ENCODE measurements around the gene RASSF1.
A peak's percentile ranks its signal among the peaks of the same experiment; 100 is the strongest.

Gene RASSF1

DNA sequence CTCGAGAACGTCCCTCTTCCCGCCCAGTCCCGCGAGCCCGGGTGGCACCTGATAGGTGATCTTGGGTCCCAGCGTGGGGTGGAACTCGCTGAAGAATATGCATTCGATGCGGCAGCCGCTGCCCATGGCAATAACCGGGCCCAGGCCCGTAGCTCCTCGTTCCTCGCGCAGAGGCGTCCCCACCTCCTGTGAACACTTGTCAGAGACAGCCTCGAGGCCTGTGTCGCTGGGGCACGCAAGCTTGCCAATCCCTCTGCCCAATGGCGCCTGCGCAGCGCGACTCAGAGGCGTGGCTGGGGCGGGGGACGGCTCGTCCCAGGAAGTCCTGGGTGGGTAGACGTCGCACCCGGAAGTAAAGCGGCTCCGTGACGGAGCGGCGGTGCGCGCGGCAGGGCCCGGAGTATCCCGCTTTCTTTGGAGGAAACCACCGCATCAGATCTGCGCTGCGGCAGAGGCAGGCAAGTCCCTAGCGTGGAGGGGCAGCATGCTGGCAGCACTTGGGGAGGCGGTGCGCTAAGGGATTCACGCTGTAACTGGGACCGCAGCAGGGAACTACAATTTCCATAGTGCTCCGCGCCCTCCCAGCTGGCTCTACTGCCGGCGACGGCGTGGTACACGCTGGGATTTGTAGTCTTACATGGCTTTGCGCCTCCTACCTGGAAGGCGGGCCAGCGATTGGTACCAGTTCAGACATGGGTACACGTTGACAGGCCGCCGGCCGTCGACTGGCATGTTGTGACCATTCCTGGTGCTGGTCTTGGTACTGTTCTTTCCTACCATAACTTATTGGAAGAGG is 10.1 kb upstream of the RASSF1 start, which contains the start of the genes CYB561D2 and NPRL2:
TSS of gene CYB561D2 (plus strand) at position 336 of the 796 bp plus-strand sequence. CDS start 572 bp downstream, outside the sequence.
TSS of gene NPRL2 (minus strand) at position 249 of the 796 bp plus-strand sequence. CDS start at position 126, 123 bp downstream.
- Histone ChIP-seq H3K27ac (peak within 1 kb of the TSS; percentile 81 to 93 (median 89)), H3K4me1 (peaks cover 38 to 94% (median 74%) of the 10 kb centered on the region in 10 experiments), H3K4me2 (peak within 1 kb of the TSS; percentile 95 to 99 (median 98)), H3K36me3 (peaks cover 29 to 65% (median 57%) of the 10 kb centered on the region in 11 experiments), H3K9ac (peak within 1 kb of the TSS; percentile 82 to 91 (median 86)), H3K4me3 (peak within 1 kb of the TSS; percentile 60 to 82 (median 72)), H3K9me3 (replicated peaks in 1 of 11) (no peaks in the 10 kb centered on the region), H3K27me3 (peaks cover 0 to 8% (median 3%) of the 10 kb centered on the region in 11 experiments; a peak in 8 of 22 replicates), H4K20me1 (peaks cover 35 to 61% (median 47%) of the 10 kb centered on the region in 11 experiments; a peak in 21 of 22 replicates)
- TF ChIP-seq Cebpa-rat (IDR thresholded peaks at IDR 0.05) = no peak

DNA sequence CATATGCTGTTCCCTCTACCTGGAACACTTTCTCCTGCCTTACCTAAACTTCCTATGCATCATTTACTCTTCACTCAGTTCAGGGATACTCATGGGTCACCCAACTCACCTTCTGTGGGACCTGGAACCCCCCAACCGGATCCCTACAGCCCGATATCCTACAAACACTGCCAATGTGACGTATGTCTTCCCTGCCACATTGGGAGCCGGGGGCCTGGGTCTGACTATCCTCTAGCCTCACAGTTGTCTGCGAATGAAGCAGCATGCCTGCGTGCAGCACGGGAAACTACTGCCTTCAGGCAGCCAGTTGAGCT is 9.5 kb upstream of the RASSF1 start:
- H3K9me3 ChIP-seq (replicated peaks in 1 of 11) = no peaks in the 10 kb centered on the region
- H3K27me3 ChIP-seq = peaks cover 0 to 14% (median 9%) of the 10 kb centered on the region in 11 experiments; a peak in 11 of 22 replicates
- peaks cover 29 to 55% (median 42%) of the 10 kb centered on the region in 11 experiments; a peak in 21 of 22 replicates for H4K20me1 ChIP-seq
- H3K27ac ChIP-seq = peak overlapping the region in 10 of 11 experiments; percentile 81 to 93 (median 90); a peak in 21 of 22 replicates
- H3K4me1 ChIP-seq = peaks cover 41 to 94% (median 74%) of the 10 kb centered on the region in 10 experiments
- H3K4me2 ChIP-seq = peak overlapping the region; percentile 95 to 99 (median 98)
- H3K4me3 ChIP-seq = peak overlapping the region; percentile 60 to 82 (median 72)
- peak overlapping the region; percentile 82 to 91 (median 86) for H3K9ac ChIP-seq
- TF ChIP-seq Cebpa-rat (IDR thresholded peaks at IDR 0.05) = no peak
- peaks cover 23 to 60% (median 51%) of the 10 kb centered on the region in 11 experiments for H3K36me3 ChIP-seq

DNA sequence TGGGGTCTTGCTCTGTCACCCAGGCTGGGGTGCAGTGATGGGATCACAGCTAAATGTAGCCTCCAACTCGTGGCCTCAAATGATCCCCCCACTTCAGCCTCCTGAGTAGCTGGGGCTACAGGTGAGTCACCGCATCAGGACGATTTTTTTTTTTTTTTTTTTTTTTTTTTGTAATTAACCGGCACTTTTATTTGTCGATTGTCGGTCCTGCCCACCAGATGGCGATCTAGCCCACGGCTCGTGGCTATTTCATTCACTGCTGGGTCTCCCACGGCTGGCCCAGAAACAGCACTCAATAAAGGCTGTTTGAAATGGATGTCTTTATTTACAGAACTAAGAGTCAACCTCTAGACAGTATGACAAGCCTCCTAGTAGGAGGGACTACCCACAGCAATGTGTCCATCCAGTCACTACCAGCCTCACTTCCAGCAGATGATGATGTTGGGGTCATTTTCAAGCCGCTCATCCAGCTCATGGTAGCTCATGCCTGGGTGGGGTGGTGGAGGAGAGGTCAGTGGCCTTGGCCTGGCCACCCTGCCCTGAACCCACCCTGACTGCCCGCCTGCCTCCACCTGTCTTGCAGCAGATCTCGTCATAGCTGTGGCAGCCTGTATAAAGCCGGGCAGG is 6.7 kb upstream of the RASSF1 start:
- H3K27me3 ChIP-seq = peaks cover 0 to 19% (median 11%) of the 10 kb centered on the region in 11 experiments; a peak in 11 of 22 replicates
- H3K4me1 ChIP-seq = peaks cover 54 to 94% (median 74%) of the 10 kb centered on the region in 10 experiments
- peaks cover 0 to 31% (median 25%) of the 10 kb centered on the region in 11 experiments; a peak in 21 of 22 replicates for H3K36me3 ChIP-seq
- peak overlapping the region in 1 of 11 experiments; percentile 11; a peak in 1 of 22 replicates for H3K27ac ChIP-seq
- peak overlapping the region in 4 of 11 experiments; percentile 7 to 29 (median 20); a peak in 4 of 22 replicates for H3K4me2 ChIP-seq
- peaks cover 4 to 26% (median 13%) of the 10 kb centered on the region in 11 experiments; a peak in 20 of 22 replicates for H4K20me1 ChIP-seq
- H3K4me3 ChIP-seq = no peak overlapping the region
- H3K9me3 ChIP-seq (replicated peaks in 1 of 11) = no peaks in the 10 kb centered on the region
- TF ChIP-seq Cebpa-rat (IDR thresholded peaks at IDR 0.05) = no peak
- H3K9ac ChIP-seq = peak overlapping the region in 5 of 11 experiments; percentile 15 to 89 (median 18); a peak in 3 of 22 replicates

DNA sequence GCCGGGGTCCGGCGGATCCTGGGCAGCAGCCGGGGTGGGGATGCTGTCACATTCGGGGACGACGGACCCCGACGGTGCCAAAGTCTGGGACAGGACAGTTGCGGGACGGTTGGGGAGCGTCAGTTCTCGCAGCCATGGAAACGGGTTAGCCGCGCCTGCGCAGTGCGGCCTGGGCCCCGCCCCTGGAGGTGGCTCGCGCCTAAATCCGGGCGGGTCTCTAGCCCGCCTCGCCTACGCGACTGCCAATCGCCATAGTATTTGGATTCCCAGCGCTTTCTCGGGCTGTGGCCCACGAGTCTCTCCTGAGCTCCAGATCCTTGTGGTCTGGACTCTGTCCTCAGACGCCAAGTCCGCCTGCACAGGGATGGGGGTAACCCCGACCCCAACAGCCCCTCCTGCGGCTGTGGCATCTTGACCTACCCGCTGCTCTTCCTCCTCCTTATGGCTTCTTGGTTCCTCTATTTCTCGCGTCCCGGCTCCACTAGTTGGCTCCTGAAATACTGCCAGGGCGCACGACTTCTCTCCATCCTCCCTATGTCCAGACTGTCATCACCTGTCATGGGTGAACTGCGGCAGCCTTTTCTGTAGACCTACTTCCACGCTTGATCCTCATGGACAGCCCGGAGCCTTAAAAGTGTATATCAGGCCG is 5.1 kb upstream of the RASSF1 start, which contains the start of gene ZMYND10:
TSS of gene ZMYND10 (minus strand) at position 147 of the 649 bp plus-strand sequence. CDS start 153 bp downstream, outside the sequence.
- Histone ChIP-seq H3K27me3 (peaks cover 0 to 31% (median 14%) of the 10 kb centered on the region in 11 experiments; a peak in 12 of 22 replicates), H3K36me3 (peaks cover 0 to 22% (median 18%) of the 10 kb centered on the region in 11 experiments; a peak in 19 of 22 replicates), H3K27ac (peak within 1 kb of the TSS in 6 of 11 experiments; percentile 4 to 64 (median 50); a peak in 10 of 22 replicates), H3K9ac (peak within 1 kb of the TSS; percentile 36 to 67 (median 62); a peak in 20 of 22 replicates), H3K4me3 (peak within 1 kb of the TSS; percentile 31 to 62 (median 48); a peak in 19 of 20 replicates), H3K4me2 (peak within 1 kb of the TSS; percentile 86 to 97 (median 93)), H4K20me1 (peaks cover 0 to 13% (median 0%) of the 10 kb centered on the region in 11 experiments; a peak in 5 of 22 replicates), H3K9me3 (replicated peaks in 1 of 11) (no peaks in the 10 kb centered on the region), H3K4me1 (peaks cover 55 to 94% (median 76%) of the 10 kb centered on the region in 10 experiments)
- TF ChIP-seq Cebpa-rat (IDR thresholded peaks at IDR 0.05) = no peak

DNA sequence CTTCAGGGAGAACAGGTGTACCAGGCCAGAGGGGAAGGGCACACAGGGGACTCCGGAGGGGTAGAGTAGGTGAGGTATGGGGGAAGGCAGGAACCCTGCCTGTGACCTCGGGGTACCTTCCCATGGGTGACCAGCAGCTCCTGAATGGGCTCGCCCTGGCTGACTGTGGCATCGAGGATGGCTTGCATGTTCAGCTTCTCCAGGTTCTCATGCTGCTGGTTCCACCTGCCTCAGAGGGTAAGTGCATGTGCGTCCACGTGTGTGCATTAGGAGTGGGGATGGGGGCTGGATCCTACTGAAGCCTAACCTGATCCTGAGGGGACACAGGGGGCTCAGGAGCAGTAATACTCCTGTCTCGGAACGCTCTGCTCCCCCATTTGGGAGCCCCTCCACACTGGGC is 4.4 kb upstream of the RASSF1 start:
- peak overlapping the region in 1 of 11 experiments; percentile 50; a peak in 1 of 22 replicates for H3K27ac ChIP-seq
- peaks cover 0 to 38% (median 21%) of the 10 kb centered on the region in 11 experiments; a peak in 15 of 22 replicates for H3K27me3 ChIP-seq
- H3K4me3 ChIP-seq = peak overlapping the region in 9 of 10 experiments; percentile 31 to 62 (median 49); a peak in 13 of 20 replicates
- H3K9ac ChIP-seq = peak overlapping the region; percentile 36 to 67 (median 62); a peak in 15 of 22 replicates
- H3K36me3 ChIP-seq = peaks cover 0 to 22% (median 18%) of the 10 kb centered on the region in 11 experiments; a peak in 19 of 22 replicates
- peaks cover 0 to 13% (median 0%) of the 10 kb centered on the region in 11 experiments; a peak in 5 of 22 replicates for H4K20me1 ChIP-seq
- H3K9me3 ChIP-seq (replicated peaks in 1 of 11) = no peaks in the 10 kb centered on the region
- TF ChIP-seq Cebpa-rat (IDR thresholded peaks at IDR 0.05) = no peak
- peaks cover 57 to 93% (median 75%) of the 10 kb centered on the region in 10 experiments for H3K4me1 ChIP-seq
- H3K4me2 ChIP-seq = peak overlapping the region; percentile 86 to 97 (median 93)

DNA sequence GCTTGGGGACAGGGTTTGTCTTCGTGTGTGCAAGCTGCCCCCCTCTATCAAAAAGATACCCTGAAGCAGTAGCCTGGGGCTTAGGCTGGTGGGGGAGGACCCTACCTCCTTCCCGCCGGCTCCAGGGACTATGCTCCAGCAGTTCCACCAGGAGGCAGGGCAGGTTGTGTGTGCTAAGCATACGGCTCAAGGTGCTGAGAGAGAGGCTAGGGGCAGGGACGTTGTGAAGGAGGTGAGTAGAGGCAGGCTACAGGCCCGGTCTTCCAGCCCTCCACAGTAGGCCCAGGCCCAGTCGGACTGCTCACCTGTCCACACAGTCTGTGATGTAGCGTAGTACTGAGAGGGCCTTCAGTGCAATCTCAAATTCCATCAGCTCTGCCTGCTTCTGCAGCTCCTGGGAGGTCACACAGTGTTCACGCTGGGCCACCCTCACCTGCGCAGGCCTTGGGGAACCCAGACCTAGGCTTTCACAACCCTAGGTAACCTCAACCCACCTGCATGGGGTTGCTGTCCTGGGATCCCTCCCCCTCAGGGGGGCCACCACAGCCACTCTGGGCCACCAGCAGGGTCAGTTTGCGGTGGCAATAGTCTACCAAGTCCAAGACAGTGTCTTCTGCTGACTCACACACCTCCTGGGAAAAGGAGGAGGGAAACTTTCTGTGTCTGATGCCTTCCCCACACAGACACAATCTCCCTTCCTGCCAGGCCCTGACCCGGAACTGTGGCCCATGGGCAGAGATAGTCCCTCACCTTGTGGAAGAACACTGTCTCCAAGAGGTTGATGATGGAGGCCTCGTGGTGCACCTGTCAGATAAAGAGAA is 2.4 kb upstream of the RASSF1 start:
- peaks cover 0 to 6% (median 0%) of the 10 kb centered on the region in 11 experiments; a peak in 3 of 22 replicates for H4K20me1 ChIP-seq
- peaks cover 61 to 92% (median 79%) of the 10 kb centered on the region in 10 experiments for H3K4me1 ChIP-seq
- TF ChIP-seq Cebpa-rat (IDR thresholded peaks at IDR 0.05) = no peak
- H3K36me3 ChIP-seq = peaks cover 0 to 7% (median 7%) of the 10 kb centered on the region in 11 experiments; a peak in 15 of 22 replicates
- H3K4me2 ChIP-seq = peak overlapping the region; percentile 6 to 99 (median 95); a peak in 18 of 22 replicates
- H3K27ac ChIP-seq = peak overlapping the region in 6 of 11 experiments; percentile 94 to 99 (median 96); a peak in 10 of 22 replicates
- peaks cover 0 to 47% (median 26%) of the 10 kb centered on the region in 11 experiments; a peak in 15 of 22 replicates for H3K27me3 ChIP-seq
- H3K9ac ChIP-seq = peak overlapping the region in 4 of 11 experiments; percentile 12 to 96 (median 27); a peak in 4 of 22 replicates
- H3K4me3 ChIP-seq = 0 out of 20 replicates have a peak overlapping the region, but pooled peaks of 1 of the 10 experiments have one; percentile 20
- no peaks in the 10 kb centered on the region for H3K9me3 ChIP-seq (replicated peaks in 1 of 11)

Data from BLaER1 treated with 17β-estradiol and CSF1 and Interleukin-3, amounts not matched to agents 10 nM and 100 nM (cell line).